ENCODE measurements around the gene RASGEF1B.

DNA sequence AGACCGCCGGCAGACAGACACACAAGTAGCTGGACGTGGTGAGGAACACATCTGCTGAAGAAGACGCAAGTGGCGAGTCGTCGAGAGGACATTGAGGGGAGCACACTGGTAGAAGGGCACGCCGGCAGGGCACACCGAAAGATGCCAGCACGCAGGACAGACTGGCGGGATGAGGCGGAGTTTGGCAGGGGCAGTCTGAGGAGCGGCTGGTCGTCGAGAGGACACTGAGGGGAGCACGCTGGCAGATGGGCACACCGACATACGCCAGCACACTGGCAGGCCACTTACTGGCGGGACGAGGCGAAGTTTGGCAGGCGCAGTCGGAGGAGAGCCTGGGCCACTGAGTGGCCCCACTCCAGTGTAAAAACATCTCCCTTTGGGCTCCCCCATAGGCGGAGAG, 42.1 kb downstream of the RASGEF1B start:
- TF ChIP-seq, protein P1, sequence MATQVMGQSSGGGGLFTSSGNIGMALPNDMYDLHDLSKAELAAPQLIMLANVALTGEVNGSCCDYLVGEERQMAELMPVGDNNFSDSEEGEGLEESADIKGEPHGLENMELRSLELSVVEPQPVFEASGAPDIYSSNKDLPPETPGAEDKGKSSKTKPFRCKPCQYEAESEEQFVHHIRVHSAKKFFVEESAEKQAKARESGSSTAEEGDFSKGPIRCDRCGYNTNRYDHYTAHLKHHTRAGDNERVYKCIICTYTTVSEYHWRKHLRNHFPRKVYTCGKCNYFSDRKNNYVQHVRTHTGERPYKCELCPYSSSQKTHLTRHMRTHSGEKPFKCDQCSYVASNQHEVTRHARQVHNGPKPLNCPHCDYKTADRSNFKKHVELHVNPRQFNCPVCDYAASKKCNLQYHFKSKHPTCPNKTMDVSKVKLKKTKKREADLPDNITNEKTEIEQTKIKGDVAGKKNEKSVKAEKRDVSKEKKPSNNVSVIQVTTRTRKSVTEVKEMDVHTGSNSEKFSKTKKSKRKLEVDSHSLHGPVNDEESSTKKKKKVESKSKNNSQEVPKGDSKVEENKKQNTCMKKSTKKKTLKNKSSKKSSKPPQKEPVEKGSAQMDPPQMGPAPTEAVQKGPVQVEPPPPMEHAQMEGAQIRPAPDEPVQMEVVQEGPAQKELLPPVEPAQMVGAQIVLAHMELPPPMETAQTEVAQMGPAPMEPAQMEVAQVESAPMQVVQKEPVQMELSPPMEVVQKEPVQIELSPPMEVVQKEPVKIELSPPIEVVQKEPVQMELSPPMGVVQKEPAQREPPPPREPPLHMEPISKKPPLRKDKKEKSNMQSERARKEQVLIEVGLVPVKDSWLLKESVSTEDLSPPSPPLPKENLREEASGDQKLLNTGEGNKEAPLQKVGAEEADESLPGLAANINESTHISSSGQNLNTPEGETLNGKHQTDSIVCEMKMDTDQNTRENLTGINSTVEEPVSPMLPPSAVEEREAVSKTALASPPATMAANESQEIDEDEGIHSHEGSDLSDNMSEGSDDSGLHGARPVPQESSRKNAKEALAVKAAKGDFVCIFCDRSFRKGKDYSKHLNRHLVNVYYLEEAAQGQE (IDR thresholded peaks at IDR 0.05; ENCODE audit: unreplicated experiment), result no peak
- TF ChIP-seq, protein P2, sequence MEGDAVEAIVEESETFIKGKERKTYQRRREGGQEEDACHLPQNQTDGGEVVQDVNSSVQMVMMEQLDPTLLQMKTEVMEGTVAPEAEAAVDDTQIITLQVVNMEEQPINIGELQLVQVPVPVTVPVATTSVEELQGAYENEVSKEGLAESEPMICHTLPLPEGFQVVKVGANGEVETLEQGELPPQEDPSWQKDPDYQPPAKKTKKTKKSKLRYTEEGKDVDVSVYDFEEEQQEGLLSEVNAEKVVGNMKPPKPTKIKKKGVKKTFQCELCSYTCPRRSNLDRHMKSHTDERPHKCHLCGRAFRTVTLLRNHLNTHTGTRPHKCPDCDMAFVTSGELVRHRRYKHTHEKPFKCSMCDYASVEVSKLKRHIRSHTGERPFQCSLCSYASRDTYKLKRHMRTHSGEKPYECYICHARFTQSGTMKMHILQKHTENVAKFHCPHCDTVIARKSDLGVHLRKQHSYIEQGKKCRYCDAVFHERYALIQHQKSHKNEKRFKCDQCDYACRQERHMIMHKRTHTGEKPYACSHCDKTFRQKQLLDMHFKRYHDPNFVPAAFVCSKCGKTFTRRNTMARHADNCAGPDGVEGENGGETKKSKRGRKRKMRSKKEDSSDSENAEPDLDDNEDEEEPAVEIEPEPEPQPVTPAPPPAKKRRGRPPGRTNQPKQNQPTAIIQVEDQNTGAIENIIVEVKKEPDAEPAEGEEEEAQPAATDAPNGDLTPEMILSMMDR (conservative IDR thresholded peaks at IDR 0.05; ENCODE audit: low read depth in 2 of 2), result no peak

All from GM23338 (cell line).